NK-92 (cell line): Measurements from ENCODE around the gene SLC30A7.

Experiments
- DNase-seq: peaks from one replicate; lab custom pipeline; 2025; ENCODE audit not compliant: unreplicated experiment; lab: John Stamatoyannopoulos, UW

Gene SLC30A7

DNA sequence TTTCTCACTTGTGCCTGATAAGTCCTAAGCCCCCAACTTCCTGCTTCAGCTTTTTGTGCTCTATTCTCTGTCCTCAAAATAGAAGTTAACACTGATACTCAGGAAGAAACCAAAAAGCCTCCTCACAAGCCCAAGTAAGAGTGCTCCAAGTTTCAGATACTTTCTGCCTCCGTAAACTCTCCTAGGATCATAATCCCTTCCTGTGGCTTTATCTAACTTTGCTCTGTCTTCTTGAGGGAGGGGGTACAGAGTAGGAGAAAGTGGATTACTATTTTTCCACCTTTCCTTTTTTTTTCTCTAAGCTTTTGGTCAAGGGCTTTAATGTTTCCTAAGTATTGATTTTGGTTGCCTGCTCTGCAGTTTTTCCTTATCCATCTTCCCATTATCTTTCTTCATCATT lies 75.1 kb downstream of the SLC30A7 start:
- no peak for DNase-seq

- no peak for DNase-seq
Measured at GRCh38 chr1:100972185-100972584, 76.3 kb downstream of the SLC30A7 start.

DNA sequence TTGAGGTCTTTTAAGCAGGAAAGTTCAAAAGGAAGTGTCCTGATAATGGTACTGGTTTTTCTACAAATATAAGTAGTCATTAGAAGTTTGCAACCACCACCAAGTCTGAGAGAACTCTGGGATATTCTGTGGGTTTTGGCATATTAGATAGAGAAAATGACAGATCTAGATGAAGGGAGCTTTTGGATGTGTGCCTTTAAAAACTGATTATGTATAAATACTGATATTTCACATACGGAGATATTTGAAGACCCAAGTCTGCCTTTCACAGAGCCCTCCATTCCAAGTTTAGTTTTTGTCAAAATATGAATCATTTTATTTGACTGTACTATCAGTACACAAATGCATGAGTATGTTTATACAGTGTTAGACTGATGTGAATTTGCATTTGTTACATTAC lies 81.0 kb downstream of the SLC30A7 start:
- DNase-seq, result no peak

DNA sequence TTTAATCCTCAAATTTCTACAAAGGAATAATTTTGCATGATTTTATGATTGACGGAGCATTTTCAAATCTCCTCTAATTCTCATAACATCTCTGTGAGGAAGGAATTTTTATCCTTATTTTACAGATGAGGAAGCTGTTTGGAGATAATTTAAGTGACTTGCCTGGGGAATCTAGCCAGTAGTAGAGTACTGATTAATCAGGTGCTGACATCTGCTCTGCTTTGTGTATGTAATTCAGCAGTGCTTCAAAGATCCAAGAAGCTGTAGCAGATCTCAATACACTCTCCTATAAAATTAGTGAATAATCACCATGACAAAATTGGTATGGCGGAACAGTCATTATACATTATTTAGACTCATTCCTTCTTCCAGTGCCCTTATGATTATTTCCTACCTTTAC lies 83.7 kb downstream of the SLC30A7 start:
- no peak for DNase-seq

DNA sequence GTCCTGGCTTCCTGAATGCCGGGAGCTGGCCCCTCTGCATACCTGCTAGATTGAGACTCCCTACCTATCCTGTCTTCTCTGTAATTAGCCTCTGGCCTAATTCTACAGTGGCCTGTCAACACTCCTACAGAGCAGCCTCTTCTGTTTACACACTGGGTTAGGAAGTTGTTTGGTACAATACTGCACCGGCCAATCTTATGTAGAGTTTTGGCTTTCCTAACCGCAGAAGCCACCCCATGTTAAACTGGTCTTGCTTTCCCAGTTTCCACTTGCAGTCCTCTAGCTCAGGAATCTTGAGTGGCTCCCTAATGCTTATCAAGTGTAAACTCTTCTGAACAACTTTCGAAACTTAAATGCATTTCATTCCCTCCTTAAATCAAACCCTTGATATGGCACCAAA lies 86.9 kb downstream of the SLC30A7 start:
- no peak for DNase-seq

DNA sequence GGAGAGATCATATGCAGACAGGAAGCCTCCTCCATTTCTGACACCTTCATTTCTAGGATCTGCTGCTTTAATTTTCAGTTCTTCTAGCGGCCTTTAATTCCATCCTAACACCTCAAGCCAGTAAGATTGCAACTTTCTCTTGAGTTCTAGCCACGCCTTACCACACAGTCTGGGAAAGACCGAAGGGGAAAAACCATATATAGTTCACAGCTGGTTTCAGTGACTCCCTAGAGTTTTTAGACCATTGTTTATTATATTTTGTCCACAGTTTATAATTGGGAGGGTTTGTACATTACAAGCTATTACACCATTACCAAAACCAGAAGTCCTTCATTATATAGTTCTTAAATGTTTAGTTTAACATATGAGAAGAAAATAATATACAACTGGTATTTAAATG lies 92.2 kb downstream of the SLC30A7 start:
- no peak for DNase-seq

GRCh38 chr1:100989306-100990077 lies 93.6 kb downstream of the SLC30A7 start:
- DNase-seq, result no peak

DNA sequence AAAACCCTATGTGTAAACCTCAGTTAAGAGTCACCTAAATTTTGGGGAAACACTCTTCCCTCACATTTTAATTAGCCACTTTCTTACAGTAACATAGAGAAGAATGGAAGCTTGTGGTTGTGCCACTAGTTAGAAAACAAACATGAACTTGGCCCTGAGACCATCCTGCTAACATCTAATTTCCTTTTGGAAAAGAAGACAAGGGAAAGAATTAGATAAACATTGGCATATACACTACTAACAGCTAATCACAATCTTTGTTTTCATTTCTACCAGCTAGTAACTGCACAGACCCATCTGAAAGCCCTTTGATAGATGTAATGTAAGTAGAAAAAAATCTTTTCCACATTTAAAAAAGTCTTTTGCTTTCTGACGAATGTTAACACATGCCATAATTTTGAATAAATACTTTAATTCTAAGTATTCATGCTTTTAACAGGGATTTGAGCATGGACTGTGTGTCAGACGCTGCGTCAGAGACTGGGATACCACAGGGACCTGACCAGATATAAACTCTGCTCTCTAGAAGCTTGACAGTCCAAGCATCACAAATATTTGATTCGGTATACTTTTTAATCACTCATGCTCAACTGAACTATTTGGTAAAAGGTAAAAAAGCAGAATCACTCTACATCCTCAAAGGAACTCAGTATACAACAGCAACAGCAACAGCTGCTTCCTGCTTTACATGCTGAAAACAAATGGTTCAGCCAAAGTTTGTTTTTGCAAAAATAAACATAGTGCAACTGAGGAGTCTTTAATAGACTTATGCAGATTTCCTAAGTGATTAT lies 99.5 kb downstream of the SLC30A7 start:
- no peak for DNase-seq

DNA sequence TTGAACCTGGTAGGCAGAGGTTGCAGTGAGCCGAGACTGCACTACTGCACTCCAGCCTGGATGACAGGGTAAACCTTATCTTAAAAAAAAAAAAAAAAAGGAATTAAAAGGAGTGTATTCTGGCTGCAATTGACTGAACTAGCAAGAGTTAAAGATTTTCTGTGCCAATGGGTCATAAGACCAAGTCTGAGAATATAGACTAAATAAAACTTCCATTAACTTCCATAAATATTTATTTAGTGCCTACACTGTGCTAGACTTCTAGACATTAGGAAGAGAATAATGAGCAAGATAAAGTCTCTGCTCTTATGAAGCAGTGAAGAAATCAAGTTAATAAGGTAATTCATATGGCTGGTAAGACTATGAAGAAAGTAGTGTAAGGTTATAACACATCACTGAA lies 102.5 kb downstream of the SLC30A7 start:
- DNase-seq, result no peak

DNA sequence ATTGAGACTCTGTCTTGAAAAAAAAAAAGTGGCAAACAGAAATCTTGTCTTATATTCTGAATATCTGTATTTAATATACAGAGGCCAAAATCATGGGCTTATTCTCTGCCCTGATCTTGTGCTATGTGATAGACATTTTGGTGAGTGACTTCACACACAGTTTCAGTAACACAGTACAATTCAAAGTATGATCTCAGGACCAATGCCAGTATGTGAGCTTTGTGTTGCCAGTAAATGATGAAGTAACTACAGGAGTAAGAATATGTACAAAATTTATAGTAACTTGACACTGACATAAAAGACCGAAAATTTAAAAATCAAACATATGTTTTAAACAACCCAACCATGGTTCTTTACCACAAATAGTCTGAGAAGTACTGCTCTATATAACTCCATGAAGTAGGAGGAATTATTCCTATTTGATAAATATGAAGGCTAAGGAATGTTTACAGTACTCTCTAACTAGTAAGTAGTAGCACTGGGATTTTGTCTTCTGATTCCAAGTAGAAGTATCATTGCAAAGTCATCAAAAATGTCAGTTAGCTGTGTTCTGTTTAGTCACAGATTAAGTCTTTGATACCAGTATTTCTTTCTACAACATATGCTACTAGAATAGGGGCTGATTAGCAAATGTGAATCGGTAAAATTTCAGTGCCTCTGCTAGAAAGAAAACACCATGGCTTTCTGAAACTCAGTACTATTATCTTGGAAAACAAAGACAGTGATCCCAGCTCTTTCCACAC lies 104.4 kb downstream of the SLC30A7 start:
- no peak for DNase-seq

- no peak for DNase-seq
Measured at GRCh38 chr1:101002551-101002950, 106.7 kb downstream of the SLC30A7 start.

GRCh38 chr1:101003012-101003650 lies 107.2 kb downstream of the SLC30A7 start:
- DNase-seq, result no peak

- DNase-seq, result no peak
Measured at GRCh38 chr1:101004061-101004460, 108.2 kb downstream of the SLC30A7 start.

- DNase-seq, result no peak
Measured at GRCh38 chr1:101004670-101005069, 108.8 kb downstream of the SLC30A7 start.

DNA sequence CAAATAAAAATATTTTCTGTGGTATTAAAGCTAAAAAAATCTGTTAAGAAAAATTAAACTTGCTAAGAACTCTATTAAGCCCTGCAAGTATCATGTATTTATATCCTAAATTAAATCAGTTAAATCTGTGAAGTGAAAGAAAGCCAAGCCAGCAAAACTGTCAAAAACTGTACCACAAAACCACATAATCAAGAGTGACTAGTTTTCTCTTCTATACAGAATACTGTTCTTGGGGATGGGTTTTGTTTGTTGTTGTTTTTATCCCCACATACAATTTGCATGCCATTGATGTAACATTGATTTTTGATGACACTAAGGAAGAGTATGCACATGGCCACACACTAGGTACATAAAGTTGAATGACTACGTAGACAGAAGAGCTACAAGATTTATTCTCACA lies 109.3 kb downstream of the SLC30A7 start:
- no peak for DNase-seq

DNA sequence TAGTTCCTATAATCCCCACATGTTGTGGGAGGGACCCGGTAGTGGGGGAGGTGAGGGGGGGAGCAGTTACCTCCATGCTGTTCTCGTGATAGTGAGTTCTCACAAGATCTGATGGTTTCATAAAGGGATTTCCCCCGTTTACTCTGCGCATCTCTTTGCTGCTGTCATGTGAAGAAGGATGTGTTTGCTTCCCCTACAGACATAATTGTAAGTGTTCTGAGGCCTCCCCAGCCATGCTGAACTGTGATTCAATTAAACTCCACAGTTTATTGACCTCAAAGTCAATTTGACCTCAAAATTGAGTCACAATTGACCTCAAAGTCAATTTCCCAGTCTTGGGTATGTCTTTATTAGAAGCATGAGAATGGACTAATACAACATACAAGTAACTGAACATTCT lies 110.0 kb downstream of the SLC30A7 start:
- DNase-seq, result no peak

DNA sequence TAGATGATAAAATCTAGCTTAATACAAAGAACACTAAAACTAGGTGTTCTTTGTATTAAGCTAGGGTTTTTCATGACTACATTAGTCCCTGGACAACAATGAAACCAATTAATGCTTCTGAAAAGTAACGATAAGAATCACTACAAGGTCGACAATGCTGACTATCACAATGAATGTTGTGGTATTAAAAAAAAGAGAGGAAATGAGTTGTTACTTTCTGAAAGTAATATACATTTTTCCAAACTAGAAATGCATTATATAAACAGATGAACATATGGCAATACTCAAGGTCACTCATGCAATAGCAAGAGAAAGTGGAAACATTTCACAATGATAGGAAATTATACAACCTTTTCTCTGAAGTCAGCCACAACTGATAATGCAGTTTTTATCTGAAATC lies 110.7 kb downstream of the SLC30A7 start:
- DNase-seq, result no peak

DNA sequence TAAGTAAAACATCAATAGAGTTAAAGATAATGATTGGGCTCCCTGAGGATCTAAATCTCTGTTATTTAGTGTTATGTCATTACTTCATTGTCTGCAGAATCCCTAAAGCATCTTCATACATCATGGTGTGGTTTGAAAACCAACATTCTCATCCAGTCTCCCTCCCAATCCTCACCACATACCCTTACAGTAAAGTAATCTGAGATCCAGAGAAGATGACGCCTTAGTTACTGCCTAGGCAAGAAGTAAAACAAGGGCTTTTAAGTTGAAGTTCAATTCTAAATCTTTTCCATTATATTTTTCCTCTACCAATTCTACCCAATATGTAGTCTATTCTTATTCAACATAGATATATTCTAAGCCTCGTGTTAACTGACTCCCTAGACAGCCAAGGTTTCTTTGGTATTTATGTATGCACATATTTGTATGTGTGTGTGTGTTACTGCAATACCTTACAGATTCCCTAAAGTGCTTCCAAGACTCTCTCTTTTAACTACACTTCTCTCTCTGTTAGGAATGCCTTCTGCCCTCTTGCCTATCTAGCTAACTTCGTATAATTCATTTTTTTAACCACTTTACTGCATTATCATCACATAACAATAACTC lies 112.4 kb downstream of the SLC30A7 start:
- no peak for DNase-seq

DNA sequence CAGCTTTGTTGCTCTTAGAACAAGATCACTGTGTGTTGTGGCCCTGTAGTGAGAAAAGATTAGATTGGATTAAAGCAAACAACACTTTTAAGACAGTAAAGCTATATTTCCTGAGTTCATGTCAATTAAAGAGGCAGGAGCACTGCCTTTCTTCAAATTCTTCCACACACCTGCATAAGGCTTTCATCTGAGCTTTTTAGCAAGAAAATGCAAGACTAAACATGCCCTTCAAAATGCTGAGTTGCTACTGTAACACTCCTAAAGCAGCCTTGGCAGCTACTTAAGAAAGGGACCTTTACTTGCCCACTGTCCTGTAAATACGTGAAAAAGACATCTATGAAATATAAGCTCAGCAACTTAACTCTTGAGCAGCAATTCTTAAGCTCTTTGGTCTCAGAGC lies 117.9 kb downstream of the SLC30A7 start:
- DNase-seq, result no peak

DNA sequence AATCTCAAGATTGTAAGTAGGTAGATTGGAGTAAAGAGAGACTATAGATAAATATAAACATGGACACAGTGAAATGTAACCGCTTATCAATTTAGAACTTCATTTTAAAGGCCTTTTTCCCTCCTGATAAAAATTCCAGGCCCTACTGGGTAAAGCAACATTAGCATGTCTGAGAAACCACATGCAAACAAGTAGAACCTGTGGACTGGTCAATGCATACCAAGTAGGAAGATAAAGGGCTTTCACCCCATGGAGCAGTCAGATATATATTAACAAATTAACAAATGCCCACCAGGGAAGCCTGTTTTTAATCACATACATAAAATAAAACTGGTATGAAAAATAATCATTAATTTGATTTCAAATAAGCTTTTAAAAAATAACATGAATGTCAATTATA lies 121.6 kb downstream of the SLC30A7 start:
- DNase-seq, result no peak

- no peak for DNase-seq
Measured at GRCh38 chr1:101022294-101022693, 126.4 kb downstream of the SLC30A7 start.
